Measurements from ENCODE around the gene TMCC1. TPM values are rescaled to one million over a fixed set of nuclear protein-coding genes. Genes with fewer than 3 reads are reported as not detected.

The TMCC1 gene
- total RNA-seq, 1 experiment from 2014 or later = 20.8 TPM

- Histone ChIP-seq H3K9me3 (no peaks in the 10 kb centered on the region), H3K36me3 (peaks cover 6% of the 10 kb centered on the region), H3K27me3 (no peaks in the 10 kb centered on the region), H3K4me3 (no peak overlapping the region)
- DNase-seq = peak; percentile 74
These were observed 228.3 kb downstream of the TMCC1 start for GRCh38 chr3:129665024-129665768.

- H3K27me3 ChIP-seq = no peaks in the 10 kb centered on the region
- no peak overlapping the region for H3K4me3 ChIP-seq
- no peaks in the 10 kb centered on the region for H3K9me3 ChIP-seq
- DNase-seq = no peak
- no peaks in the 10 kb centered on the region for H3K36me3 ChIP-seq
These were observed 229.4 kb downstream of the TMCC1 start for GRCh38 chr3:129663930-129664646.

GRCh38 chr3:129663045-129663446, 230.5 kb downstream of the TMCC1 start:
- H3K4me3 ChIP-seq = no peak overlapping the region
- no peaks in the 10 kb centered on the region for H3K36me3 ChIP-seq
- peak; percentile 66 for DNase-seq
- no peaks in the 10 kb centered on the region for H3K9me3 ChIP-seq
- H3K27me3 ChIP-seq = no peaks in the 10 kb centered on the region

- DNase-seq = no peak
- Histone ChIP-seq H3K9me3 (no peaks in the 10 kb centered on the region), H3K27me3 (no peaks in the 10 kb centered on the region), H3K36me3 (no peaks in the 10 kb centered on the region), H3K4me3 (no peak overlapping the region)
These were observed 231.3 kb downstream of the TMCC1 start for GRCh38 chr3:129662191-129662608.

GRCh38 chr3:129661766-129662165, 231.7 kb downstream of the TMCC1 start:
- H3K4me3 ChIP-seq = no peak overlapping the region
- H3K9me3 ChIP-seq = no peaks in the 10 kb centered on the region
- no peaks in the 10 kb centered on the region for H3K36me3 ChIP-seq
- DNase-seq = no peak
- H3K27me3 ChIP-seq = no peaks in the 10 kb centered on the region

- Histone ChIP-seq H3K4me3 (no peak overlapping the region), H3K27me3 (no peaks in the 10 kb centered on the region), H3K36me3 (no peaks in the 10 kb centered on the region; the same call in 1 of the 2 replicates), H3K9me3 (no peaks in the 10 kb centered on the region)
- no peak for DNase-seq
These were observed 235.2 kb downstream of the TMCC1 start for GRCh38 chr3:129658110-129658843.

- Histone ChIP-seq H3K36me3 (peaks cover 5% of the 10 kb centered on the region; the same call in 1 of the 2 replicates), H3K9me3 (no peaks in the 10 kb centered on the region), H3K4me3 (no peak overlapping the region), H3K27me3 (no peaks in the 10 kb centered on the region)
- DNase-seq = no peak
These were observed 236.1 kb downstream of the TMCC1 start for GRCh38 chr3:129657261-129658046.

GRCh38 chr3:129656659-129657247, 236.8 kb downstream of the TMCC1 start:
- Histone ChIP-seq H3K27me3 (no peaks in the 10 kb centered on the region), H3K9me3 (no peaks in the 10 kb centered on the region), H3K36me3 (peaks cover 5% of the 10 kb centered on the region; the same call in 1 of the 2 replicates), H3K4me3 (no peak overlapping the region)
- DNase-seq = no peak

GRCh38 chr3:129655291-129655700, 238.2 kb downstream of the TMCC1 start:
- peaks cover 15% of the 10 kb centered on the region for H3K36me3 ChIP-seq

GRCh38 chr3:129654131-129654530, 239.4 kb downstream of the TMCC1 start:
- H3K9me3 ChIP-seq = no peaks in the 10 kb centered on the region

More at GRCh38 chr3:129655291-129655700, 238.2 kb downstream of the TMCC1 start:
- H3K4me3 ChIP-seq = no peak overlapping the region
- no peak for DNase-seq
- no peaks in the 10 kb centered on the region for H3K27me3 ChIP-seq
- no peaks in the 10 kb centered on the region for H3K9me3 ChIP-seq

GRCh38 chr3:129653019-129653418, 240.5 kb downstream of the TMCC1 start:
- no peak overlapping the region for H3K4me3 ChIP-seq
- no peaks in the 10 kb centered on the region for H3K27me3 ChIP-seq
- peaks cover 15% of the 10 kb centered on the region for H3K36me3 ChIP-seq
- DNase-seq = no peak
- no peaks in the 10 kb centered on the region for H3K9me3 ChIP-seq

More at GRCh38 chr3:129654131-129654530, 239.4 kb downstream of the TMCC1 start:
- Histone ChIP-seq H3K27me3 (no peaks in the 10 kb centered on the region), H3K4me3 (no peak overlapping the region), H3K36me3 (peaks cover 15% of the 10 kb centered on the region)
- peak; percentile 10 for DNase-seq

- H3K4me3 ChIP-seq = no peak overlapping the region
- peak; percentile 86 for DNase-seq
- peaks cover 15% of the 10 kb centered on the region for H3K36me3 ChIP-seq
- no peaks in the 10 kb centered on the region for H3K9me3 ChIP-seq
- no peaks in the 10 kb centered on the region for H3K27me3 ChIP-seq
These were observed 241.9 kb downstream of the TMCC1 start for GRCh38 chr3:129651435-129652202.

- peak; percentile 76 for DNase-seq
- Histone ChIP-seq H3K27me3 (no peaks in the 10 kb centered on the region), H3K4me3 (no peak overlapping the region), H3K9me3 (no peaks in the 10 kb centered on the region), H3K36me3 (peaks cover 15% of the 10 kb centered on the region)
These were observed 243.1 kb downstream of the TMCC1 start for GRCh38 chr3:129650256-129650872.

GRCh38 chr3:129648391-129648790, 245.1 kb downstream of the TMCC1 start:
- no peaks in the 10 kb centered on the region for H3K27me3 ChIP-seq
- H3K36me3 ChIP-seq = peaks cover 15% of the 10 kb centered on the region
- no peak for DNase-seq
- H3K4me3 ChIP-seq = no peak overlapping the region
- H3K9me3 ChIP-seq = no peaks in the 10 kb centered on the region

GRCh38 chr3:129645286-129645685, 248.2 kb downstream of the TMCC1 start:
- Histone ChIP-seq H3K9me3 (no peaks in the 10 kb centered on the region), H3K36me3 (no peaks in the 10 kb centered on the region), H3K4me3 (no peak overlapping the region), H3K27me3 (no peaks in the 10 kb centered on the region)
- DNase-seq = no peak
